NOMO-1 (cell line): ENCODE data around the gene AGPAT3.
A peak's percentile ranks its signal among the peaks of the same experiment; 100 is the strongest.

Source experiments
- DNase-seq, 2 experiments: peaks; one replicate each; lab custom pipeline; 2025; ENCODE audit not compliant: unreplicated experiment in 2 of 2; lab: John Stamatoyannopoulos, UW

Gene AGPAT3

DNA sequence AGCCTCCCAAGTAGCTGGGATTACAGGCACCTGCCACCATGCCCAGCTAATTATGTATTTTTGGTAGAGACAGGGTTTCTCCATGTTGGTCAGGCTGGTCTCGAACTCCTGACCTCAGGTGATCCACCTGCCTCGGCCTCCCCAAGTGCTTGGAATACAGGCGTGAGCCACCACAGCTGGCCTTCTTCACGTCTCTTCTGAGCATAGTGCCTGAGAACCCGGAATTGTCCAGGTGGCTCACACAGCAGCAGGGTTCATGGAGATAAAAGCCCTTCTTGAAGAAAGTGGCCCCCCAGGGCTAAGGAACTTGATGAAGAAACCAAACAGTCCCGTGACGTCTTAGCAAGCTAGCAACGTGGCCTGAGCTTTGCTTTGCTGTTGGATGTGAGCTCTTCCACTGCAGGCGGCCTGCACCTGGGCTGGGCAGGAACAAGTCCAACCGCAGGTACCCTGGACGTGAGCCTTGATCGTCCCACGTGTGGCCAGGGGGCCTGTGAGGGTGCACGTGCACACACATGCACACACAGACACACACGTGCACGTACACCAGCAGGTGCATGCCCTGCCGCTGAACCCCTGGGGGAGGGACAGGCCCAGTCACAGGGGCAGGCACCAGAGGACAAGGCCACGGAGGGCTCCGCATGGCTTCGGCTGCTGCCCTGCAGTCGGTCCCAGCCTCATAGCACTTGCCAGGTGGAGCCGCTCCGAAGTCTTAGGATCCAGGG, 123.6 kb downstream of the AGPAT3 start:
- no peak for DNase-seq

DNA sequence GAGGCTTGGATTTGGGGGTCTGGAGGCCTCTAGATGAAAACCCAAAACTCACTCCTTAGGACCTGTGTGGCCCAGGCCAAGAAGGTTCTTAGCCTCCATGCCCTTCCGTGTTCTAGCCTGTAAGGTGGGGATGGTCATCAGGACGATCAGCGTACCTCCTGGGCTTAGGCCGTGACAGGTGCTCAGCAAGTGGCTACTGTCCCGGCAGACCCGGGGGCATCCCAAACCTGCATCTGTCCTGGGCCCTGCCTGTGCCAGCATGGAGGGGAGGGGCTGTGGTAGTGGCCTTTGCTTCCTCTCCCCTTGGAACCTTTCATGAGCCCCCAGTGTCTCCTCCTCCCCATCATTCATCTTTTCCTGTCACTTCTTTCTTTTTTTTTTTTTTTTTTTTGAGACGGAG, 124.4 kb downstream of the AGPAT3 start:
- no peak for DNase-seq

DNA sequence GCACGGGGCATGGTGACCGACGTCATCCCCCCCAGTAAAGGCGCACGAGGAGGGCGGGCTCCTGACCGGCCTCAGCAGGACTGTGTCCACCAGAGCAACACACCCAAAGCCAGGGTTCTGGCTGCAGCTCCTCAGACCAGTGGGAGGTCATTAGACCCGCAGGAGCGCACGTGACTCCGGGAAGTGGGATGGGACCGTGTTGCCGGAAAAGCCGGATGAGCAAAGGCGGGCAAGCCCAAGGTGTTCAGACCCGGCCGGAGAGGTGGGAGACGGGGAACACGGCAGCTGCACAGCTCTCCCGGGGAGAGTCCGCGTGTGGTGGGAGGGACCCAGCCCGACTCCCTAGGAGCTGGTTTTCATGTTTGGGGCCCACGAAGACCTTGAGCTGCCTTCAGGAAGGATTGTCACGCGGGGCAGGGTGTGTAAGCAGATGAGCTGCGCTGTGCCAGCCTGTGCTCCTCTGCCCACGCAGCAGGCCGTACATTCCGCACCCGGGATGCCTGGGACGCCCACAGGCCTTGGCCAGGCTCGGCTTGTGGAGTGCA, 126.5 kb downstream of the AGPAT3 start:
- DNase-seq: no peak

DNA sequence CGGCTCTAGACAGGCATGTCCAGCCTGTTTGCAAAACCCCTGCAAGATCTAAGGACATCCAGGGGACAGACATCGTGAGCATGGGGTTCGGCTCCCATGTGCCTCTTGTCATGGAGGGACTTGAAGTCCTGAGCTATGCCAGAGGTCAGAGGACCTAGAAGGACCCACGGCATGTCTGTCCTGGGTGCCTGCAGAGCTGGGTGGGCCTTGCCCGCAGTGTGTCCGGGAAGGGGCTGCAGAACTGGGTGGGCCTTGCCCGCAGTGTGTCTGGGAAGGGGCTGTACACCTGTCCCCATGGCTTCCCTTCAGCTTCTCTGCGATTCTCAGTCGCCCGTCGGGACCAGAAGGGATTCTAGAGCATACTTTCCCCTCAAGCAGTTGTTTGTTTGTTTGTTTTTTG, 127.1 kb downstream of the AGPAT3 start:
- no peak for DNase-seq

DNA sequence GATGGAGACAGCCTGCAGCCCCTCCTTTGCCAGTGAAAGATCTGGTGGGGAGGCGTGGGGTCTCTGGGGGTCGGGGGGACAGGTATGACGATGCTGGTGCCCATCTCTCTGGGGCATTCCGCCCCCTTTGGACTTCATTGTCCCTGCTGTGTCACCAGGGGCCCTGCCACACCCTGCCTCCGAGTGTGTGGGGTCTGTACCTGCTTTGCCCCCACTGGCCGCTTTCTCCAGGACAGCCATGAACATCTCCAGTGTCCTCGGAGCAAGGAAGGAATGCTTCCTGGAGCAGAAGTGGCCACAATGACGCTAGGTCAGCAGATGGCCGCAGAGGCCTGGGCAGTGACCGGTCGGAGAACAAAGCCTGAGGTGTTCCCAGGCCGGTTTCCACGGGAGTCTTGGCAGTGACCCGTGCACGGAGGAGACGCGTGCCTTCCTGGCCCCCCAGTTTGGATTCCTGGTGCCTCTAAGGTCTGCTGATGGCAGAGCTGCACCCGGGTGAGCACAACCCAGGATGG, 128.5 kb downstream of the AGPAT3 start:
- DNase-seq: no peak

DNA sequence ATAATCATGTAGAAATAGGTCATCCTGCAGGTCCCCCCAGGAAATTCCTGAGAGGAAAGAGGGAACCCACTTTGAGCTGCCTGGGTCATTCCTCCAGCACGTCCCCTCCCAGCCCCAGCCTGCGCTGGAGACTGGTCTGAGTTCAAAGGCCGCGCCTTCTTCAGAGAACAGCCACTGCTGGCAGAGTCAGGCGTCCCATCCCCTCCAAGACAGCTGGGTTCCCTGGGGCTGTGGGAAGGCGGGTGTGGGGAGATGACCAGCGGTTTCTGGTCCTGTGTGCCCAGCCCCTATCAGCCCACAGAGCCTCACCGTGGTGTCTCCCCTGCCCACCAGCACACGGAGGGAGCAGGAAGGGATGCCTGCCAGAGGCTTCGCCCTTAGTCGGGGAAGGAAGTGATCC, 129.1 kb downstream of the AGPAT3 start:
- no peak for DNase-seq

DNA sequence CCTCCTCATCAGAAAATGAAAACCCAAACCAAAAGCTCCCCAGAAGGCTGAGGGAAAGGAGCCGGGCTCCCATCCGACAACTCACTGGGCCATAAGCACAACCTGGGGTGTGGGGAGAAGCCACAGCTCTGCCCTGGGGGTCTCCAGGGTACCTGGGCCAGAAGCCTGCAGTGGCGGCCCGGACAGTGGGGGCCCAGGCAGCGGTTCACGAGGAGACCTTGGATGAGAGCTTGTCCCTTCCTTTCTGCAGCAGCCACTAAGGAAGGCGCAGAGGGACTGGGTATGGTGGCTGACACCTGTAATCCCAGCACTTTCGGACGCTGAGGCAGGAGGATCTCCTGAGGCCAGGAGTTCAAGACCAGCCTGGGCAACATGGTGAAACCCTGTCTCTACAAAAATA, 129.6 kb downstream of the AGPAT3 start:
- no peak for DNase-seq

DNA sequence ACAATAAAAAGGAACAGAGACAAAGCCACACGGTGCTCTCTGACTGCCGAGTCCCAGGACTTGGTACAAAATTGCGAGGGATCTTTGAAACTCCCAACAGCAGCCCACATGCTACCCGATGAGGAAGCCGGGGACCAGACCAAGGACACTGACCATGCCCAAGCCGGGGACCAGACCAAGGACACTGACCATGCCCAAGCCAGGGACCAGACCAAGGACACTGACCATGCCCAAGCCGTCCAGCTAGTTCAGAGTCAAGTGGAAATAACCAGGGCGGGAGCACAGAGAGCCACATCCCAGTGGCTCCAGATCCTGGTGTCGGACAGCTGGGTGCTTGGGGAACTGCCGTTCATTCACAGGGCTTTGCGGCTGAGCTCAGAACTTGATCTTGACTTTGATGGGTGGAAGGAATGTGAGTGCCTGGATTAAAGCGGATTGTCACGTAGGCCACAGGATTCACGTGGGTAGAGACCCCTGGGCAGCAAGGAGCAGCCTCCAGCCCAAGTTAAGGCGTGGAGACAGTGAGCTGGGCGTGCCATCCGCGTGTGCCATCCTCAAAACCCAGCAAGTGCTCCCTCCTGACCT, 130.6 kb downstream of the AGPAT3 start:
- DNase-seq: no peak

DNA sequence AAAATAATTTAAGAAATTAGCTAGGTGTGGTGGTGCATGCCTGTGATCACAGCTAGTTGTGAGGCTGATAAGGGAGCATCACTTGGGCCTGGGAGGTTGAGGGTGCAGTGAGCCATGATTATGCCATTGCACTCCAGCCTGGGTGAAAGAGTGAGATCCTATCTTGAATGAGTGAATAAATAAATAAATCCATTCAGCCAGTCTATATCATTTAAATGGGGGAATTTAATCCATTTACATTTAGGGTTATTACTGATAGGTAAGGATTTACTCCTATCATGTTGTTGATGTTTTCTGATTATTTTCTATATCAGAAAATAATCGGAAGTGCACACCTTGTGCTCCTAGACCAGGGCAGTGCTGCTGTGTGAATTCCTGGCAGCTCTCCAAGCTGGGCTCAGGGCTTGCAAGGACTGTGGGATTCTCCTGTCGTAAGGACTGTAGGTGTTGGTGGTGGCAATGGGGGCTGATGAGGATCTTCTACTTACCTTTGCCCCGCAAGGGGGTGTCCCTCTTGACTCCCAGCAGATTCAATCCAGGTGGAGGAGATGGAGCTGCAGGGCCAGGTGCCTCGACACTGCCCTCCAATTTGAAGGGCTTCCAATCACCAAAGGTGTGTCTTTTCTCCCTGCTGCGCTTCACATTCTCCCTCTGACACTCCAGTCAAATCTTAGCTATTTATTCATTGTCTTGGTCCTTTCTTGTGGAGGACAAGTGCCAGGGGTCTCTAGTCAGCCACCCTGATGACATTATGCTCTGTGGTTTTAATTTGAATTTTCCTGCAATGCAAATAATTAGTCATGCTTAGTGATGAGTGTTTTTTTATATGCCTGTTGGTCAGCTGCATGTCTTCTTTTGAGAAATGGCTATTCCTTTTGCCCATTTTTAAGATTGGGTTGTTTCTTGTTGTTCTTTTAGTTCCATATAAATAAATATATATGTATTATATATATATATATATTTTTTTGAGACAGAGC, 133.0 kb downstream of the AGPAT3 start:
- DNase-seq: no peak

DNA sequence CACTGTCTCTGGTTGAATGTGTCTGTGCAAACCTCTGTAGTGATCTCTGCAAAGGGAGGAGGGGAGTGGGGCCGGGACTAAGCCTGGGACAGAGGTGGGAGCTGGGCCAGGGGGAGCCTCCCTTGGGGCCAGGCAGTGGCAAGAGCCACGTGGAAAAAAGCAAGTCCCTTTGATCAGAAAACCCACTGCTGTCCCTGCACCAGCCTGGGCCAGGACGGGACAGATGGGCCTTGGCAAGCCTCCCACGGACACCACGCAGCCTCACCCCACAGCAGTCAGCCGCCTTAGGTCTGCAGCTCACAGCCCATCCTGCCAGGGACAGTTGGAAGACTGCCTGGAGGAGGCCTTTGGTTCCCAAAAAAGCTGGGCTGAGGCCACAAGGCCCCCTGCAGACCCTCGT, 135.3 kb downstream of the AGPAT3 start:
- DNase-seq: no peak

DNA sequence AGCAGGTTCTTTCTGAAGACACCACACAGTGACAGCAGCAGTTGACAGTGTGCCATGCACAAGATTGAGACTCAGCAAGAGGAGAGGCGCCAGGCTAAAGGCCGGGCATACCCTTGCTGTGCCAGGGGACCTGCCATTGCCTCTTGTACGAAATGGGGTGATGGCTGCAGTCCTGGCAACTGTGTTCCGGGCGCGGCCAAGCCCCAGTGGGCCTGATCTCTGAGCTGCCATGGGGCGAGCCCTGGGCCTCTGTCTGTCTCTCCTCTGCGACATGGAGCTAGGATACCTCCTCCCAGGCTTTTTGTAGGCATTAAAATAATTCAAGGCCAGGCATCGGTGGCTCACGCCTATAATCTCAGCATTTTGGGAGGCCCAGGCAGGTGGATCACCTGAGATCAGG, 137.5 kb downstream of the AGPAT3 start:
- no peak for DNase-seq

DNA sequence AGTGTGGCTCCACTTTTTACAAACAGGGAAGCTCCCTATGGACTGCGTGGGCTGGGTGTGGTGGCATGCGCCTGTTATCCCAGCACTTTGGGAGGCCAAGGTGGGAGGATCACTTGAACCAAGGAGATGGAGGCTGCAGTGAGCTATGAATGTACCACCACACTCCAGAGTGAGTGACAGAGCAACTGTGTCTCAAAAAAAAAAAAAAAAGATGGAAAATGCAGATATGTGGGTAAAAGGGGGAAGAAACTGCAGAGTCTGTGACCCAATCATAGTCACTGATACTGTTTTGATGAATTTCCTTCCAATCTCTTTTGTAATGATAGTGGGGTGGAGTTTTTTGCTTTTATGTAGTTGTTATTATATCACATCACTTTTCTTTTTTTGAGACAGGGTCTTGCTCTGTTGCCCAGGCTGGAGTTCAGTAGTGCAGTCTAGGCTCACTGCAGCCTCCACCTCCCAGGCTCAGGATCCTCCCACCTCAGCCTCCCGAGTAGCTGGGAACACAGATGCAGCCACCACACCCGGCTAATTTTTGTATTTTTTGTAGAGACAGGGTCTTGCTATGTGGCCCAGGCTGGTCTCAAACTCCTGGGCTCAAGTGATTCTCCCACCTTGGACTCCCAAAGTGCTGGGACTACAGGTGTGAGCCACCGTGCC, 138.4 kb downstream of the AGPAT3 start:
- no peak for DNase-seq

DNA sequence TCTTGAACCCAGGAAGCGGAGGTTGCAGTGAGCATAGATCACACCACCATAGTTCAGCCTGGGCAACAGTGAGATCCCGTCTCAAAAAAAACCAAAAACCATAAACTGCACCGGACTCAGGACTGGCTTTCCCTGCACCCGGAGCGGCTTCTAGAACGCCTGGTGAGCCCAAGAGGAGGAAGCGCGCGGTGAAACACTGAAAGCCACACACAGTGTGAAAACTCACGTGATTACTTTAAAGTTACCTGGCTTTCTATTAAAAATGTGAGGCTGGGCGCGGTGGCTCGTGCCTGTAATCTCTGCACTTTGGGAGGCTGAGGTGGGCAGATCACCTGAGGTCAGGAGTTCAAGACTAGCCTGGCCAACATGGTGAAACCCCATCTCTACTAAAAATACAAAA, 140.0 kb downstream of the AGPAT3 start:
- DNase-seq: no peak

DNA sequence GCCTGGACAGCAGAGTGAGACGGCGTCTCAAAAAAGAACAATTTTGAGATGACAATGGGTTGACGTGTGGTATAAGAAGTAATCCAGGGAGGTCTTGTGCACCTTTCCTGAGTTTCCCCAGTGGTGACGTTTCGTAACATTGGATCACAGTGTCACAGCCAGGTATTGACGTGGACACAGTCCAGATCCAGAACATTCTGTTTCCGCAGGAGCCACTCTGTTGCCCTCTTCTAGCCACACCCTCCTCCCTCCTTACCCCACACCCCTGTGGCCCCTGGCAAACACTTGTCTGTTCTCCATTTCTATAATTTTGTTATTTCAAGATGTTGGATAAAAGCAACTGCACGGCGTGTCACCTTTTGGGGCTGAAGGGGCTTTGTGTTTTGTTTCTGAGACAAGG, 140.6 kb downstream of the AGPAT3 start:
- DNase-seq: no peak

DNA sequence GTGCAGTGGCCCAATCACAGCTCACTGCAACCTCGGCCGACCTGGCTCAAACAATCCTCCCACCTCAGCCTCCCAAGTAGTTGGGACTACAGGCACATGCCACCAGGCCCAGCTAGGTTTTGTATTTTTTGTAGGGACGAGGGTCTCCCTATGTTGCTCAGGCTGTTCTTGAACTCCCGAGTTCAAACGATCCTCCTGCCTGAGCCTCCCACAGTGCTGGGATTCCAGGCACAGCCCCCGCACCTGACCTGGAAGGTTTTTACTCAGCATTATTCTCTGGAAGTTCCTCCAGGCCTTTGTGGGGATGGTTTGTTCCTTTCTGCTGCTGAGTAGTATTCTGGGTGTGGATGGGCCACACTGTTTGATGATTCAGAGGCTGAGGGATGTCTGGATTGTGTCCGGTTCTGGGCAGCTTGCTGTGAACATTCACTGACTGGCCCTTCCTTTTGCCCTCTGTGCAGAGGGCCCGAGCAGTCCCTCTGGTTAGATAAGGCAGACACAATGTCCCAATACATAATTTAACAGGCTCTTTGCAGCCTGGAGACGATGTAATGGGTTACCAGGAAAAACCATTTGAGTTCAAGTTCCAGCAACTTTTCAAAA, 141.1 kb downstream of the AGPAT3 start:
- DNase-seq: no peak

DNA sequence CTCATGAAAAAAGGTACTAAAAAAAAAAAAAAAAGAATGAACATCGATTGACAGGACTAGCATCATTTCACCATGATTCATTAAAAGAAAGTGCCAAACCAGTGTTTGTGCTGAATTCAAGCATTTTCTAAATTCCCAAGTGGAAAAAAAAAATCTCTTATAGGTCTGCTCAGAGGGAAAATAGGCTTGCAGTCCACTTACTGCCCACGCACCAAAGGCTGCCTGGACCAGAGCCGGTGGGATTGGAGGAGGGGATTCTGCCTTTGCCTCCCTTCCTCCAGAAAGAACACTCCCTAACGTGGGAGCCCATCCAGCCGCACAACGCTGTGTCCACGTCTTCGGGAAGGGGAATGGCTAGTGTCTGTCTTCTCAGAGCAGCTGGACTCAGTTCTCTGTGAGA, 141.6 kb downstream of the AGPAT3 start:
- no peak for DNase-seq

DNA sequence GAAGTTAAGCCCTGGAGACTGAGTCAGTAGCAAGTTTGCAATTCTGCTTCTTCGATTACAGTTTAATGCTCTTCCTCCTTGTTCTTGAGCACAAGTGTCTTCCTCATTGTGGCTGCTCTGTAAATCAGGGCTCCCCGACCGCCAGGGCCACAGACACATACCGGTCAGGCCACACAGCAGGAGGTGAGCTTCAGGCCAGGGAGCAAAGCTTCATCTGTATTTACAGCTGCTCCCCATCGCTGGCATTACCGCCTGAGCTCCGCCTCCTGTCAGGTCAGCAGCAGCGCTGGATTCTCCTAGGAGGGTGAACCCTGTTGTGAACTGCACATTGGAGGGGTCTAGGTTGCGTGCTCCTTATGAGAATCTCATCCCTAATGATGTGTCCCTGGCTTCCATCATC, 145.4 kb downstream of the AGPAT3 start:
- DNase-seq: peak; percentile 16 to 25

DNA sequence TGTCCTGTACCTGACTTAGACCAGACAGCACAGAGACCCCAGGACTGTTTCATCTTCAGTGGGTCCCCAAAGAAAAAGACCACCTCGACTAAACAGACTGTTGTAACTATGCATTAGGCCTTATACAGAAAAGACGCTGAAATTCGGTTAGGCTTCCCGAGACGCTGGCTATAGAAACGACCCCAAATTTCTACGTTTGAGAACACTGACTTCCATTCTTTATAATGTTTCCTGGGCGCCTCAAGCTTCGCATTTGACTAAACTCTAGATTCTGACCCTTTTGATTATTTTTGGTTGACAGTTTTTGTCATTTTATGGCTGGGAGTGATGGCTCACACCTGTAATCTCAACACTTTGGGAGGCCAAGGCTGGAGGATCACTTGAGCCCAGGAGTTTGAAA, 146.1 kb downstream of the AGPAT3 start:
- DNase-seq: no peak

DNA sequence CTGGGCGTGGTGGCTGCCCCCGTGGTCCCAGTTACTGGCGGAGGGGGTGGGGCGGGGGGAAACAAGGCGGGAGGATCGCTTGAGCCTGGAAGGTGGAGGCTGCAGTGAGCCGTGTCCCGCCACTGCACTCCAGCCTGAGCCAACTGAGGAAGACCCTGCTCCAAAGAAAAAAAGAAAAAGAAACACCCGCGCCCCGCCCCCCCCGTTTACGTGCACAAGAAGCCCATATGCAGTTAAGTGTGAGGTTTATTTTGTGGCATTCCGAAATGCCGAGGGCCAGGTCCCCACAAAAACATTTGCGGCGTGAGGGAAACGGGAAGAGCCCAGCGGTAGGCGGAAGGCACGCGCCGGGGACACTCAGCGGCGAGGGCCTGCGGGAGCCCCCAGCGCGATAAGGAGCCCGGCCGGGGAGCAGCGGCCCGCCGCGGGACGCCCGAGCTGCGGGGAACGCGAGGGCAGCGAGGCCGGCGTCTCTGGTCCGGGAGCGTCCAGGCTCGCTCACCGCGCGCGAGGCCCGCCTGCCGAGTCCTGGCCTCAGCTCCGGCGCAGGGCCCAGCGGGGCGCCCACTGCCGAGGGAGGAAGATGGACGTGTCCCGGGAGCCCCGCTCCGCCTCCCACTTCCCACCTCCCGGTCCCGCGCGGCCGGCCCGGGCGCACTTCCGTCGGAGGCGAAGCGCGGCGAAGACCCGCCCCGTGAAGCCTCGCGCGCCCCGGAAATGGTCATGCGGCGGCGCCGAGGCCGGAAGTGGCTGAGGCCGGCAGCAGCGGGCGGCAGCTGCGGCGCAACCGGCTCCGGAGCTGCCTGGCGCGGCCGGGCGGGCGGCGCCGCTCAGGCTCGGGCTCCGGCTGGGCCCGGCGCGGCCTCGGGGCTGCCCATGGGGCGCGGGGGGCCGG, 146.8 kb downstream of the AGPAT3 start, which contains the start of gene TRAPPC10:
TRAPPC10 (plus strand) TSS at position 731 of the 895 bp plus-strand sequence. CDS start 185 bp downstream, outside the sequence.
- peak; percentile 61 to 80 for DNase-seq
